ENCODE measurements around the gene GLI3.

GLI3 gene

GRCh38 chr7:42237811-42238541 lies 967 bp upstream of the GLI3 start:
- H3K27ac ChIP-seq (ENCODE audit: low read depth in 2 of 2, low read length in 2 of 2): peak overlapping the region; percentile 79 to 83
- no peaks in the 10 kb centered on the region for H3K36me3 ChIP-seq (ENCODE audit: control insufficient read depth in 2 of 2, insufficient read depth in 2 of 2, low read length in 2 of 2)
- H3K27me3 ChIP-seq (ENCODE audit: control insufficient read depth in 2 of 2, insufficient read depth in 2 of 2, low read length in 2 of 2): peaks cover 10 to 40% of the 10 kb centered on the region in 2 donors
- peak overlapping the region; percentile 63 to 71 for H3K4me3 ChIP-seq (ENCODE audit: low read length in 2 of 2)
- peaks cover 2 to 5% of the 10 kb centered on the region in 2 donors for H3K4me1 ChIP-seq (ENCODE audit: control insufficient read depth in 2 of 2, insufficient read depth in 2 of 2, low read length in 2 of 2)
- H3K9me3 ChIP-seq (ENCODE audit: control insufficient read depth in 2 of 2, low read length in 2 of 2): no peaks in the 10 kb centered on the region
- H3K9ac ChIP-seq (ENCODE audit: low read depth in 1 of 2, low read length in 2 of 2): peak overlapping the region in 1 of 2 donors; percentile 62

- Histone ChIP-seq H3K27me3 (ENCODE audit: control insufficient read depth in 2 of 2, insufficient read depth in 2 of 2, low read length in 2 of 2) (peaks cover 10 to 40% of the 10 kb centered on the region in 2 donors), H3K9ac (ENCODE audit: low read depth in 1 of 2, low read length in 2 of 2) (peak overlapping the region; percentile 5 to 43), H3K27ac (ENCODE audit: low read depth in 2 of 2, low read length in 2 of 2) (peak overlapping the region; percentile 70 to 73), H3K4me3 (ENCODE audit: low read length in 2 of 2) (peak overlapping the region; percentile 68 to 70), H3K36me3 (ENCODE audit: control insufficient read depth in 2 of 2, insufficient read depth in 2 of 2, low read length in 2 of 2) (no peaks in the 10 kb centered on the region), H3K9me3 (ENCODE audit: control insufficient read depth in 2 of 2, low read length in 2 of 2) (no peaks in the 10 kb centered on the region), H3K4me1 (ENCODE audit: control insufficient read depth in 2 of 2, insufficient read depth in 2 of 2, low read length in 2 of 2) (peaks cover 2 to 5% of the 10 kb centered on the region in 2 donors)
Observed at GRCh38 chr7:42236266-42236975, 588 bp downstream of the GLI3 start.

GRCh38 chr7:42235741-42236161 lies 1.3 kb downstream of the GLI3 start:
- Histone ChIP-seq H3K4me1 (ENCODE audit: control insufficient read depth in 2 of 2, insufficient read depth in 2 of 2, low read length in 2 of 2) (peaks cover 2 to 5% of the 10 kb centered on the region in 2 donors), H3K27ac (ENCODE audit: low read depth in 2 of 2, low read length in 2 of 2) (peak overlapping the region; percentile 70 to 73), H3K4me3 (ENCODE audit: low read length in 2 of 2) (peak overlapping the region; percentile 68 to 70), H3K36me3 (ENCODE audit: control insufficient read depth in 2 of 2, insufficient read depth in 2 of 2, low read length in 2 of 2) (no peaks in the 10 kb centered on the region), H3K9me3 (ENCODE audit: control insufficient read depth in 2 of 2, low read length in 2 of 2) (no peaks in the 10 kb centered on the region), H3K27me3 (ENCODE audit: control insufficient read depth in 2 of 2, insufficient read depth in 2 of 2, low read length in 2 of 2) (peaks cover 10 to 40% of the 10 kb centered on the region in 2 donors), H3K9ac (ENCODE audit: low read depth in 1 of 2, low read length in 2 of 2) (peak overlapping the region in 1 of 2 donors; percentile 5)

- Histone ChIP-seq H3K9me3 (ENCODE audit: control insufficient read depth in 2 of 2, low read length in 2 of 2) (no peaks in the 10 kb centered on the region), H3K27me3 (ENCODE audit: control insufficient read depth in 2 of 2, insufficient read depth in 2 of 2, low read length in 2 of 2) (peaks cover 10 to 38% of the 10 kb centered on the region in 2 donors), H3K4me1 (ENCODE audit: control insufficient read depth in 2 of 2, insufficient read depth in 2 of 2, low read length in 2 of 2) (peaks cover 2 to 5% of the 10 kb centered on the region in 2 donors), H3K9ac (ENCODE audit: low read depth in 1 of 2, low read length in 2 of 2) (no peak overlapping the region), H3K36me3 (ENCODE audit: control insufficient read depth in 2 of 2, insufficient read depth in 2 of 2, low read length in 2 of 2) (no peaks in the 10 kb centered on the region), H3K27ac (ENCODE audit: low read depth in 2 of 2, low read length in 2 of 2) (no peak overlapping the region), H3K4me3 (ENCODE audit: low read length in 2 of 2) (no peak overlapping the region)
Observed at GRCh38 chr7:42234736-42235135, 2.3 kb downstream of the GLI3 start.

- Histone ChIP-seq H3K4me1 (ENCODE audit: control insufficient read depth in 2 of 2, insufficient read depth in 2 of 2, low read length in 2 of 2) (peaks cover 2 to 5% of the 10 kb centered on the region in 2 donors), H3K9ac (ENCODE audit: low read depth in 1 of 2, low read length in 2 of 2) (no peak overlapping the region), H3K9me3 (ENCODE audit: control insufficient read depth in 2 of 2, low read length in 2 of 2) (no peaks in the 10 kb centered on the region), H3K4me3 (ENCODE audit: low read length in 2 of 2) (no peak overlapping the region), H3K27ac (ENCODE audit: low read depth in 2 of 2, low read length in 2 of 2) (no peak overlapping the region), H3K36me3 (ENCODE audit: control insufficient read depth in 2 of 2, insufficient read depth in 2 of 2, low read length in 2 of 2) (no peaks in the 10 kb centered on the region), H3K27me3 (ENCODE audit: control insufficient read depth in 2 of 2, insufficient read depth in 2 of 2, low read length in 2 of 2) (peaks cover 7 to 39% of the 10 kb centered on the region in 2 donors)
Observed at GRCh38 chr7:42233695-42234331, 3.2 kb downstream of the GLI3 start.

- no peak overlapping the region for H3K27ac ChIP-seq (ENCODE audit: low read depth in 2 of 2, low read length in 2 of 2)
- no peak overlapping the region for H3K4me3 ChIP-seq (ENCODE audit: low read length in 2 of 2)
- H3K27me3 ChIP-seq (ENCODE audit: control insufficient read depth in 2 of 2, insufficient read depth in 2 of 2, low read length in 2 of 2): peaks cover 7 to 39% of the 10 kb centered on the region in 2 donors
Observed at GRCh38 chr7:42233171-42233570, 3.8 kb downstream of the GLI3 start.

GRCh38 chr7:42232275-42232674 lies 4.7 kb downstream of the GLI3 start:
- peaks cover 7 to 43% of the 10 kb centered on the region in 2 donors for H3K27me3 ChIP-seq (ENCODE audit: control insufficient read depth in 2 of 2, insufficient read depth in 2 of 2, low read length in 2 of 2)
- H3K27ac ChIP-seq (ENCODE audit: low read depth in 2 of 2, low read length in 2 of 2): no peak overlapping the region
- peaks cover 2 to 5% of the 10 kb centered on the region in 2 donors for H3K4me1 ChIP-seq (ENCODE audit: control insufficient read depth in 2 of 2, insufficient read depth in 2 of 2, low read length in 2 of 2)

More at GRCh38 chr7:42233171-42233570, 3.8 kb downstream of the GLI3 start:
- Histone ChIP-seq H3K9ac (ENCODE audit: low read depth in 1 of 2, low read length in 2 of 2) (no peak overlapping the region), H3K9me3 (ENCODE audit: control insufficient read depth in 2 of 2, low read length in 2 of 2) (no peaks in the 10 kb centered on the region), H3K36me3 (ENCODE audit: control insufficient read depth in 2 of 2, insufficient read depth in 2 of 2, low read length in 2 of 2) (no peaks in the 10 kb centered on the region), H3K4me1 (ENCODE audit: control insufficient read depth in 2 of 2, insufficient read depth in 2 of 2, low read length in 2 of 2) (peaks cover 2 to 5% of the 10 kb centered on the region in 2 donors)

GRCh38 chr7:42231043-42231787 lies 5.8 kb downstream of the GLI3 start:
- H3K9ac ChIP-seq (ENCODE audit: low read depth in 1 of 2, low read length in 2 of 2): no peak overlapping the region
- H3K27me3 ChIP-seq (ENCODE audit: control insufficient read depth in 2 of 2, insufficient read depth in 2 of 2, low read length in 2 of 2): peaks cover 7 to 48% of the 10 kb centered on the region in 2 donors
- no peak overlapping the region for H3K4me3 ChIP-seq (ENCODE audit: low read length in 2 of 2)
- H3K27ac ChIP-seq (ENCODE audit: low read depth in 2 of 2, low read length in 2 of 2): no peak overlapping the region
- H3K9me3 ChIP-seq (ENCODE audit: control insufficient read depth in 2 of 2, low read length in 2 of 2): no peaks in the 10 kb centered on the region
- H3K36me3 ChIP-seq (ENCODE audit: control insufficient read depth in 2 of 2, insufficient read depth in 2 of 2, low read length in 2 of 2): no peaks in the 10 kb centered on the region
- peaks cover 2 to 5% of the 10 kb centered on the region in 2 donors for H3K4me1 ChIP-seq (ENCODE audit: control insufficient read depth in 2 of 2, insufficient read depth in 2 of 2, low read length in 2 of 2)

More at GRCh38 chr7:42232275-42232674, 4.7 kb downstream of the GLI3 start:
- Histone ChIP-seq H3K9ac (ENCODE audit: low read depth in 1 of 2, low read length in 2 of 2) (no peak overlapping the region), H3K9me3 (ENCODE audit: control insufficient read depth in 2 of 2, low read length in 2 of 2) (no peaks in the 10 kb centered on the region), H3K36me3 (ENCODE audit: control insufficient read depth in 2 of 2, insufficient read depth in 2 of 2, low read length in 2 of 2) (no peaks in the 10 kb centered on the region), H3K4me3 (ENCODE audit: low read length in 2 of 2) (no peak overlapping the region)

GRCh38 chr7:42227936-42228591 lies 8.9 kb downstream of the GLI3 start:
- no peak overlapping the region for H3K4me3 ChIP-seq (ENCODE audit: low read length in 2 of 2)
- no peak overlapping the region for H3K9ac ChIP-seq (ENCODE audit: low read depth in 1 of 2, low read length in 2 of 2)
- peaks cover 0 to 23% of the 10 kb centered on the region in 2 donors for H3K27me3 ChIP-seq (ENCODE audit: control insufficient read depth in 2 of 2, insufficient read depth in 2 of 2, low read length in 2 of 2)
- H3K27ac ChIP-seq (ENCODE audit: low read depth in 2 of 2, low read length in 2 of 2): no peak overlapping the region
- H3K4me1 ChIP-seq (ENCODE audit: control insufficient read depth in 2 of 2, insufficient read depth in 2 of 2, low read length in 2 of 2): no peaks in the 10 kb centered on the region
- H3K36me3 ChIP-seq (ENCODE audit: control insufficient read depth in 2 of 2, insufficient read depth in 2 of 2, low read length in 2 of 2): no peaks in the 10 kb centered on the region
- H3K9me3 ChIP-seq (ENCODE audit: control insufficient read depth in 2 of 2, low read length in 2 of 2): no peaks in the 10 kb centered on the region
